Measurements from ENCODE around the gene GAD2.

GRCh38 chr10:26205223-26205622 lies 11.4 kb upstream of the GAD2 start:
- no peak for TF ChIP-seq CTCF (IDR thresholded peaks at IDR 0.05)
- TF ChIP-seq POLR2A (IDR thresholded peaks at IDR 0.05) = no peak
